GM12878 (cell line): ENCODE data around the gene FTCDNL1. TPM values are rescaled to one million over a fixed set of nuclear protein-coding genes. Genes with fewer than 3 reads are reported as not detected.

Experiments
- ATAC-seq: fragments of 200-7000 bp; cut with Tn5 transposase; 3 replicates; pipeline ENCODE4 v1.9.1; 2020; ENCODE audit warnings: mild to moderate bottlenecking, moderate library complexity
- BruUV-seq: library from RNA; stranded (reverse); fragments of 400-500 nt; replicated peaks from 2 replicates; lab custom pipeline; 2021; lab: Mats Ljungman, UMichigan
- CTCF ChIA-PET: fragments of 300-600 bp; sonication (Branson Sonifier 250); formaldehyde crosslinking; extraction: SDS; loops from one replicate; lab custom pipeline; 2021; ENCODE audit warnings: inconsistent platforms; lab: Yijun Ruan, JAX
- POLR2A ChIA-PET: fragments of 350-600 bp; formaldehyde crosslinking; extraction: SDS; loops from one replicate; lab custom pipeline; 2021; ENCODE audit warnings: inconsistent platforms; lab: Charles Lee
- RAD21 ChIA-PET: fragments of 300-600 bp; sonication (Branson Sonifier 250); formaldehyde crosslinking; loops from one replicate; lab custom pipeline; 2023; ENCODE audit warnings: antibody characterized with exemption; ENCODE audit not compliant: unreplicated experiment; lab: Charles Lee
- SMC1A ChIA-PET: fragments of 300-600 bp; sonication (Branson Sonifier 250); formaldehyde crosslinking; loops from one replicate; lab custom pipeline; 2023; ENCODE audit not compliant: unreplicated experiment, uncharacterized antibody; lab: Charles Lee
- DNase-seq: peaks from one replicate; pipeline ENCODE4 v3.0.0-alpha.2; 2011; ENCODE audit warnings: low read depth, low spot score
- FAIRE-seq: peaks from 3 replicates; lab custom pipeline; 2011; peaks lifted over from hg19 to GRCh38; lab: Jason Lieb, UNC
- H2AFZ ChIP-seq: 2 replicates; pipeline ENCODE4 v1.6.0; 2011; ENCODE audit warnings: low read depth, low read length, control low read depth; ENCODE audit not compliant: control insufficient read depth
- H3K27ac ChIP-seq: 2 replicates; pipeline ENCODE4 v1.5.1; 2011; ENCODE audit warnings: control low read depth; ENCODE audit not compliant: control insufficient read depth, insufficient read depth
- H3K27me3 ChIP-seq, 2 experiments: replicated peaks in 1 of 2; 2 replicates each; pipeline versions ENCODE4 v1.6.0 to v1.6.1; 2011; ENCODE audit warnings: low read length in 1 of 2; ENCODE audit not compliant: control insufficient read depth in 2 of 2, insufficient read depth in 2 of 2
- H3K36me3 ChIP-seq, 2 experiments: 2 replicates each; pipeline ENCODE4 v1.5.1; 2011; ENCODE audit warnings: low read length in 1 of 2; ENCODE audit not compliant: control insufficient read depth in 2 of 2, insufficient read depth in 2 of 2
- H3K4me1 ChIP-seq: 2 replicates; pipeline ENCODE4 v1.6.1; 2011; ENCODE audit warnings: mild to moderate bottlenecking, low read length, moderate library complexity, mixed read lengths; ENCODE audit not compliant: control insufficient read depth, insufficient read depth
- H3K4me2 ChIP-seq: 2 replicates; pipeline ENCODE4 v1.6.0; 2011; ENCODE audit warnings: control low read depth; ENCODE audit not compliant: control insufficient read depth, insufficient read depth
- H3K4me3 ChIP-seq: fragments of 200-600 bp; sonication (generic); 2 replicates; pipeline ENCODE4 v1.5.1; 2016
- H3K79me2 ChIP-seq: 2 replicates; pipeline ENCODE4 v1.6.0; 2011; ENCODE audit warnings: low read length; ENCODE audit not compliant: control insufficient read depth, insufficient read depth
- H3K9ac ChIP-seq: 2 replicates; pipeline ENCODE4 v1.8.0; 2011; ENCODE audit warnings: low read length, control low read depth, mixed read lengths; ENCODE audit not compliant: control insufficient read depth, insufficient read depth
- H3K9me3 ChIP-seq: replicated peaks from 3 replicates; pipeline ENCODE4 v1.5.1; 2011; ENCODE audit warnings: mild to moderate bottlenecking, low read length; ENCODE audit not compliant: control insufficient read depth, insufficient read depth
- H4K20me1 ChIP-seq: 2 replicates; pipeline ENCODE4 v1.6.0; 2011; ENCODE audit not compliant: control insufficient read depth, insufficient read depth
- CHD2 ChIP-seq: IDR thresholded peaks from 2 replicates; pipeline ENCODE4 v1.6.1; 2011; ENCODE audit warnings: low read depth, low read length, improper control_type of control experiment, borderline replicate concordance
- DPF2 ChIP-seq: fragments of 450-650 bp; IDR thresholded peaks from 2 replicates; pipeline ENCODE4 v1.6.1; 2017; ENCODE audit warnings: mild to moderate bottlenecking
- MLLT1 ChIP-seq: fragments of 450-650 bp; IDR thresholded peaks from 2 replicates; pipeline ENCODE4 v1.6.1; 2016; ENCODE audit warnings: mild to moderate bottlenecking
- RUNX3 ChIP-seq: IDR thresholded peaks from 2 replicates; pipeline ENCODE4 v1.6.1; 2012; ENCODE audit warnings: low read length, inconsistent platforms
- SPI1 ChIP-seq: IDR thresholded peaks from 2 replicates; pipeline ENCODE4 v1.6.1; 2011; ENCODE audit warnings: low read depth, mild to moderate bottlenecking, low read length, moderate library complexity, borderline replicate concordance; ENCODE audit not compliant: insufficient read depth
- WGBS: methylation state at CpG from one replicate; pipeline ENCODE4 v1.1.6; 2016; ENCODE audit warnings: low lambda C conversion rate; ENCODE audit not compliant: insufficient replicate concordance, insufficient coverage; ENCODE audit errors: missing lambda C conversion rate; 5-methylcytosine and 5-hydroxymethylcytosine counted together
- in situ Hi-C: fragments of 300-500 bp; cut with MboI; formaldehyde crosslinking; loops from 9 replicates; pipeline ENCODE4 v1.14.3; 2018; ENCODE audit warnings: mixed read lengths
- intact Hi-C: fragments of 100-400 bp; cut with micrococcal nuclease; formaldehyde crosslinking; loops from one replicate; pipeline ENCODE4 v1.14.2; 2022; ENCODE audit not compliant: unreplicated experiment
- polyA plus RNA-seq, 11 experiments: library from polyadenylated mRNA; depleted of rRNA in 4 of 11; unstranded in 6 of 11; stranded (reverse) in 5 of 11; fragments of >200 nt; fragmentation: Nextera tagmentation in 4 of 11; fragmentation: Illumina TruSeq in 1 of 11; extraction: Ambion mirVana in 4 of 11; extraction: Trizol in 1 of 11; gene quantifications; 1 replicate in 1 of 11; 2 replicates in 10 of 11; pipeline versions ENCODE4 v1.2.1 to v1.2.3, GENCODE V29; 2011 to 2016; ENCODE audit warnings: inconsistent platforms in 2 of 11, missing spikeins in 2 of 11, low read depth in 1 of 11
- total RNA-seq, 4 experiments: library from RNA; depleted of rRNA in 3 of 4; stranded (reverse); fragments of >200 nt in 3 of 4; fragmentation: Illumina TruSeq in 1 of 4; extraction: Trizol in 1 of 4; gene quantifications; 2 replicates each; pipeline versions ENCODE4 v1.2.1 to v1.2.3, GENCODE V29; 2013 to 2021
- TF ChIP-seq, protein P1 (sequence below): IDR thresholded peaks from 2 replicates; pipeline ENCODE4 v1.6.1; 2012; ENCODE audit warnings: low read depth, low read length, improper control_type of control experiment
- TF ChIP-seq, protein P2 (sequence below): fragments of 450-650 bp; IDR thresholded peaks from 2 replicates; pipeline ENCODE4 v1.6.1; 2017; ENCODE audit warnings: mild to moderate bottlenecking, moderate library complexity

Gene FTCDNL1
- total and polyA plus RNA-seq, 10 of the 15 experiments (the other 5 are each of a cell fraction or from before 2014, with no cell fraction given): 0.15 to 3.9 (median 2.0) TPM

GRCh38 chr2:199740111-199740428, 110.9 kb downstream of the FTCDNL1 start:
- WGBS: 32% methylated on average over 5 of the region's 5 CpGs
- Histone ChIP-seq H3K79me2 (no peaks in the 10 kb centered on the region), H3K4me2 (no peak overlapping the region), H3K9ac (no peak overlapping the region), H4K20me1 (no peaks in the 10 kb centered on the region), H3K36me3 (no peaks in the 10 kb centered on the region), H2AFZ (no peak overlapping the region), H3K4me3 (no peak overlapping the region), H3K9me3 (no peaks in the 10 kb centered on the region), H3K4me1 (no peaks in the 10 kb centered on the region), H3K27ac (no peak overlapping the region)
- DNase-seq: no peak
- RAD21 ChIA-PET: interaction anchor here (0.8 to 2.4 kb wide), 5 partner anchors 35 to 1431 kb away, joined by 3 to 12 read pairs (median 6); no protein-coding TSS in a partner anchor
- intact Hi-C loops: loop anchor here (1.0 kb wide), 1 partner anchor 36 kb away; no protein-coding TSS in a partner anchor
- no TSS peak for BruUV-seq
- ATAC-seq: no peak
- CTCF ChIA-PET: interaction anchor here (0.6 to 3.8 kb wide), 28 partner anchors 8 to 1960 kb away, joined by 3 to 42 read pairs (median 5); no protein-coding TSS in a partner anchor
- in situ Hi-C loops: loop anchor here (5.0 kb wide), 1 partner anchor 1428 kb away; no protein-coding TSS in a partner anchor
- no peak for TF ChIP-seq CHD2
- TF ChIP-seq, protein P1, sequence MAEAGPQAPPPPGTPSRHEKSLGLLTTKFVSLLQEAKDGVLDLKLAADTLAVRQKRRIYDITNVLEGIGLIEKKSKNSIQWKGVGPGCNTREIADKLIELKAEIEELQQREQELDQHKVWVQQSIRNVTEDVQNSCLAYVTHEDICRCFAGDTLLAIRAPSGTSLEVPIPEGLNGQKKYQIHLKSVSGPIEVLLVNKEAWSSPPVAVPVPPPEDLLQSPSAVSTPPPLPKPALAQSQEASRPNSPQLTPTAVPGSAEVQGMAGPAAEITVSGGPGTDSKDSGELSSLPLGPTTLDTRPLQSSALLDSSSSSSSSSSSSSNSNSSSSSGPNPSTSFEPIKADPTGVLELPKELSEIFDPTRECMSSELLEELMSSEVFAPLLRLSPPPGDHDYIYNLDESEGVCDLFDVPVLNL: no peak
- no peak for TF ChIP-seq MLLT1
- no peak for TF ChIP-seq DPF2
- TF ChIP-seq, protein P2, sequence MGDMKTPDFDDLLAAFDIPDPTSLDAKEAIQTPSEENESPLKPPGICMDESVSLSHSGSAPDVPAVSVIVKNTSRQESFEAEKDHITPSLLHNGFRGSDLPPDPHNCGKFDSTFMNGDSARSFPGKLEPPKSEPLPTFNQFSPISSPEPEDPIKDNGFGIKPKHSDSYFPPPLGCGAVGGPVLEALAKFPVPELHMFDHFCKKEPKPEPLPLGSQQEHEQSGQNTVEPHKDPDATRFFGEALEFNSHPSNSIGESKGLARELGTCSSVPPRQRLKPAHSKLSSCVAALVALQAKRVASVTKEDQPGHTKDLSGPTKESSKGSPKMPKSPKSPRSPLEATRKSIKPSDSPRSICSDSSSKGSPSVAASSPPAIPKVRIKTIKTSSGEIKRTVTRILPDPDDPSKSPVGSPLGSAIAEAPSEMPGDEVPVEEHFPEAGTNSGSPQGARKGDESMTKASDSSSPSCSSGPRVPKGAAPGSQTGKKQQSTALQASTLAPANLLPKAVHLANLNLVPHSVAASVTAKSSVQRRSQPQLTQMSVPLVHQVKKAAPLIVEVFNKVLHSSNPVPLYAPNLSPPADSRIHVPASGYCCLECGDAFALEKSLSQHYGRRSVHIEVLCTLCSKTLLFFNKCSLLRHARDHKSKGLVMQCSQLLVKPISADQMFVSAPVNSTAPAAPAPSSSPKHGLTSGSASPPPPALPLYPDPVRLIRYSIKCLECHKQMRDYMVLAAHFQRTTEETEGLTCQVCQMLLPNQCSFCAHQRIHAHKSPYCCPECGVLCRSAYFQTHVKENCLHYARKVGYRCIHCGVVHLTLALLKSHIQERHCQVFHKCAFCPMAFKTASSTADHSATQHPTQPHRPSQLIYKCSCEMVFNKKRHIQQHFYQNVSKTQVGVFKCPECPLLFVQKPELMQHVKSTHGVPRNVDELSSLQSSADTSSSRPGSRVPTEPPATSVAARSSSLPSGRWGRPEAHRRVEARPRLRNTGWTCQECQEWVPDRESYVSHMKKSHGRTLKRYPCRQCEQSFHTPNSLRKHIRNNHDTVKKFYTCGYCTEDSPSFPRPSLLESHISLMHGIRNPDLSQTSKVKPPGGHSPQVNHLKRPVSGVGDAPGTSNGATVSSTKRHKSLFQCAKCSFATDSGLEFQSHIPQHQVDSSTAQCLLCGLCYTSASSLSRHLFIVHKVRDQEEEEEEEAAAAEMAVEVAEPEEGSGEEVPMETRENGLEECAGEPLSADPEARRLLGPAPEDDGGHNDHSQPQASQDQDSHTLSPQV: no peak
- no peak for TF ChIP-seq RUNX3
- no peak for TF ChIP-seq SPI1
- TF ChIP-seq, all 136 proteins: peak for 0
- POLR2A ChIA-PET: no interaction called here
- SMC1A ChIA-PET: interaction anchor here (1.0 to 2.5 kb wide), 10 partner anchors 30 to 1429 kb away, joined by 3 to 16 read pairs (median 4); no protein-coding TSS in a partner anchor
- H3K27me3 ChIP-seq: peaks cover 0 to 2% of the 10 kb centered on the region in 2 experiments; a peak in 1 of 4 replicates
- no peak for FAIRE-seq
